ENCODE results near the gene TAS2R41. TPM values are rescaled to one million over a fixed set of nuclear protein-coding genes. Genes with fewer than 3 reads are reported as not detected.
A peak's percentile ranks its signal among the peaks of the same experiment; 100 is the strongest.
"Not testable (repeated sequence)": the region's sequence is repeated elsewhere in the genome, so short reads cannot be mapped to it uniquely, and the experiment has no call there.

TAS2R41 gene
- total RNA-seq, 6 donors from 2014 or later, result 0.46 to 0.54 TPM; not detected in 4

DNA sequence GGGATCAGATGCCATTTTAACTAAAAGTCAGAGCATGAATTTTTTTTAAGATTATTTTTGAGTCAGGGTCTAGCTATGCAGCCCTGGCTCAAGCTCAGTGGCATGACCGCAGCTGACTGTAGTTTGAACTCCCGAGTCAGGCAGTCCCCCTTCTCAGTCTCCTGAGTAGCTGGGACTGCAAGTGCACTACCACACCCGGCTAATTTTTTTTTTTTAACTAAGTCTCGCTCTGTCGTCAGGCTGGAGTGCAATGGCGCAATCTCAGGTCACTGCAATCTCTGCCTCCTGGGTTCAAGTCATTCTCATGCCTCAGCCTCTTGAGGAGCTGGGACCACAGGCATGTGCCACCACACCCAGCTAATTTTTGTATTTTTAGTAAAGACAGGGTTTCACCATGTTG lies 7.8 kb downstream of the TAS2R41 start:
- Histone ChIP-seq H3K4me3 (no peak overlapping the region), H3K27me3 (no peaks in the 10 kb centered on the region), H3K9me3 (no peaks in the 10 kb centered on the region), H3K27ac (peak overlapping the region; percentile 35 to 77 (median 71)), H3K4me1 (peaks cover 0 to 9% (median 8%) of the 10 kb centered on the region in 4 donors), H3K36me3 (no peaks in the 10 kb centered on the region)
- ATAC-seq (ENCODE audit: low FRiP score in 2 of 2) (peak; percentile 31 to 62), DNase-seq (peak in 1 of 2 donors; percentile 47)
- TF ChIP-seq POLR2A (IDR thresholded peaks at IDR 0.05) (peak in 1 of 4 donors; percentile 24), POLR2AphosphoS5 (IDR thresholded peaks at IDR 0.05) (no peak)
- 49 to 69% methylated on average over 6 of the region's 6 CpGs for WGBS, 2 donors

- not testable (repeated sequence) for H3K9me3 ChIP-seq; DNase-seq; H3K4me3 ChIP-seq; H3K4me1 ChIP-seq; H3K36me3 ChIP-seq; ATAC-seq (ENCODE audit: low FRiP score in 2 of 2); H3K27me3 ChIP-seq
- 84 to 88% methylated on average over 3 of the region's 3 CpGs for WGBS, 2 donors
- H3K27ac ChIP-seq, result peak overlapping the region; percentile 35 to 77 (median 70)
These were observed 8.6 kb downstream of the TAS2R41 start for GRCh38 chr7:143486266-143486665.

- H3K36me3 ChIP-seq, result no peaks in the 10 kb centered on the region
- TF ChIP-seq POLR2AphosphoS5 (IDR thresholded peaks at IDR 0.05) (no peak), POLR2A (IDR thresholded peaks at IDR 0.05) (no peak), EP300 (IDR thresholded peaks at IDR 0.05) (no peak)
- TF ChIP-seq, protein P1, sequence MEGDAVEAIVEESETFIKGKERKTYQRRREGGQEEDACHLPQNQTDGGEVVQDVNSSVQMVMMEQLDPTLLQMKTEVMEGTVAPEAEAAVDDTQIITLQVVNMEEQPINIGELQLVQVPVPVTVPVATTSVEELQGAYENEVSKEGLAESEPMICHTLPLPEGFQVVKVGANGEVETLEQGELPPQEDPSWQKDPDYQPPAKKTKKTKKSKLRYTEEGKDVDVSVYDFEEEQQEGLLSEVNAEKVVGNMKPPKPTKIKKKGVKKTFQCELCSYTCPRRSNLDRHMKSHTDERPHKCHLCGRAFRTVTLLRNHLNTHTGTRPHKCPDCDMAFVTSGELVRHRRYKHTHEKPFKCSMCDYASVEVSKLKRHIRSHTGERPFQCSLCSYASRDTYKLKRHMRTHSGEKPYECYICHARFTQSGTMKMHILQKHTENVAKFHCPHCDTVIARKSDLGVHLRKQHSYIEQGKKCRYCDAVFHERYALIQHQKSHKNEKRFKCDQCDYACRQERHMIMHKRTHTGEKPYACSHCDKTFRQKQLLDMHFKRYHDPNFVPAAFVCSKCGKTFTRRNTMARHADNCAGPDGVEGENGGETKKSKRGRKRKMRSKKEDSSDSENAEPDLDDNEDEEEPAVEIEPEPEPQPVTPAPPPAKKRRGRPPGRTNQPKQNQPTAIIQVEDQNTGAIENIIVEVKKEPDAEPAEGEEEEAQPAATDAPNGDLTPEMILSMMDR (IDR thresholded peaks at IDR 0.05), result no peak
- H3K27ac ChIP-seq, result peak overlapping the region; percentile 57 to 77 (median 70)
- WGBS, 2 donors, result 48 to 61% methylated on average over 2 of the region's 2 CpGs
- H3K4me3 ChIP-seq, result no peak overlapping the region
- DNase-seq (no peak), ATAC-seq (ENCODE audit: low FRiP score in 2 of 2) (no peak)
- H3K9me3 ChIP-seq, result no peaks in the 10 kb centered on the region
- H3K27me3 ChIP-seq, result no peaks in the 10 kb centered on the region
- H3K4me1 ChIP-seq, result peaks cover 0 to 13% (median 10%) of the 10 kb centered on the region in 4 donors
These were observed 9.4 kb downstream of the TAS2R41 start for GRCh38 chr7:143487061-143487460.

DNA sequence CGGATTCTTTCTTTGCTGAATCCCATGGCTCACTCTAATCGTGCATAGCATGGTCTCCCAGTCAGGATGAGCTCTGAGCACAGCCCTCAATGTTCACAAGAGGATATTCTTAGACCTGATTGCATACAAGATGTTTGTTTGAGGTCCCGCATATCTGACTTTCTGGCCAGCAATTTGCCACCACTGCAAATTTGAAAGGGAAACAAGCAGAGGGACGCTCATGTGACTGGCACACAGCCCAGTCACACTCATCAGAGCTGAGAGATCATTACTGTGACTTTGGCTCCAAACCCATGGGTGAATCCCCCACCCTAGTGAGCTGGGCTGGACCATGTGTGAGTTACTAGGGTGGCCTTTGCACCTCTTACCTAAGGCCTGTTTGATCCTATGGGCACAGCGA lies 9.9 kb downstream of the TAS2R41 start:
- H3K9me3 ChIP-seq, result no peaks in the 10 kb centered on the region
- H3K27ac ChIP-seq, result peak overlapping the region; percentile 57 to 77 (median 70)
- H3K27me3 ChIP-seq, result no peaks in the 10 kb centered on the region
- no peaks in the 10 kb centered on the region for H3K36me3 ChIP-seq
- peak in 1 of 2 donors; percentile 66 for DNase-seq
- peaks cover 0 to 17% (median 12%) of the 10 kb centered on the region in 4 donors for H3K4me1 ChIP-seq
- ATAC-seq (ENCODE audit: low FRiP score in 2 of 2), result peak; percentile 44 to 63
- TF ChIP-seq POLR2AphosphoS5 (IDR thresholded peaks at IDR 0.05), result peak; percentile 27 to 57
- peak in 1 of 4 donors; percentile 48 for TF ChIP-seq POLR2A (IDR thresholded peaks at IDR 0.05)
- TF ChIP-seq EP300 (IDR thresholded peaks at IDR 0.05), result no peak
- TF ChIP-seq, protein P1 (IDR thresholded peaks at IDR 0.05), result no peak
- no peak overlapping the region for H3K4me3 ChIP-seq
- WGBS, 2 donors, result 38 to 42% methylated on average over 4 to 5 of the region's 5 CpGs

DNA sequence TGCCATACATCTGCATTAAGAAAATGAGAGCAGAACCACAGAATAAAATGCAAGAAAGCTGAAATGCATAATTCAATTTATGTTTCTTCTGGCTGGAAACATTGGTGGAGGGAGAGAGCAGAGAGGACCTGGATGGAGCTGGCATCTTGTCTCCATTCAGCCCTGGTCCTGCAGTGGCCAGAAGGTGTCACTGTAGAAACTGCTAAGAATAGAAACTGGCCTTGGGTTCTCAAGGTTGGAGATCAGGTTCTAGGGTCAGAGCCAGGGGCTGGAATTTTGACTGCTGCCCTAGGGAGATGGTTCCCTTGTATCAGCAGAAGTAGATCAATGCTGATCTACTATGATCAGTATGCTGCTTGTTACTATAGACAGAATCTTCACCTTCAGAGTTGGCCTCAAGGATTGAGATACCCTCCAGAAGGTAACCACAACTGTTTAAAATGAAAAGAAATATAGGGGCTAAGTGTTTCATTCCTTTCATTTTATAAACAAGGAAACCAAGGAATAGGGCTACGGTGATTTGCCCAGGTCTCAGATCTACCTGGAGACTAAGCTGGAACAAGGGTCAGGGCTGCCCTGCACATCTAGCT lies 13.1 kb downstream of the TAS2R41 start:
- DNase-seq (peak in 1 of 2 donors; percentile 28), ATAC-seq (ENCODE audit: low FRiP score in 2 of 2) (peak in 1 of 2 donors; percentile 54)
- Histone ChIP-seq H3K27ac (no peak overlapping the region), H3K4me1 (peaks cover 0 to 19% (median 10%) of the 10 kb centered on the region in 4 donors), H3K27me3 (no peaks in the 10 kb centered on the region), H3K4me3 (no peak overlapping the region), H3K36me3 (no peaks in the 10 kb centered on the region), H3K9me3 (no peaks in the 10 kb centered on the region)
- WGBS, 2 donors, result 84 to 90% methylated on average over 1 of the region's 1 CpG
- no peak for TF ChIP-seq EP300 (IDR thresholded peaks at IDR 0.05)
- TF ChIP-seq POLR2A (IDR thresholded peaks at IDR 0.05), result no peak
- TF ChIP-seq POLR2AphosphoS5 (IDR thresholded peaks at IDR 0.05), result no peak
- TF ChIP-seq, protein P1 (IDR thresholded peaks at IDR 0.05), result peak in 3 of 6 experiments; percentile 14 to 20 (median 19)

GRCh38 chr7:143492043-143492471 lies 14.4 kb downstream of the TAS2R41 start:
- H3K36me3 ChIP-seq, result no peaks in the 10 kb centered on the region
- H3K9me3 ChIP-seq, result no peaks in the 10 kb centered on the region
- TF ChIP-seq POLR2A (IDR thresholded peaks at IDR 0.05) (no peak), EP300 (IDR thresholded peaks at IDR 0.05) (peak in 1 of 4 donors; percentile 25)
- H3K4me1 ChIP-seq, result peaks cover 0 to 15% (median 6%) of the 10 kb centered on the region in 4 donors
- peak in 1 of 2 donors; percentile 75 for ATAC-seq (ENCODE audit: low FRiP score in 2 of 2)
- no peaks in the 10 kb centered on the region for H3K27me3 ChIP-seq
- no peak for DNase-seq
- peak overlapping the region in 3 of 4 donors; percentile 33 to 57 (median 40) for H3K27ac ChIP-seq
- 75% methylated on average over 2 of the region's 2 CpGs for WGBS, 2 donors
- no peak overlapping the region for H3K4me3 ChIP-seq
